PC-3 (cell line): ENCODE measurements around the gene DLG2. TPM values are rescaled to one million over a fixed set of nuclear protein-coding genes. Genes with fewer than 3 reads are reported as not detected.

Source experiments
- ATAC-seq: fragments of 200-7000 bp; cut with Tn5 transposase; 2 replicates; pipeline ENCODE4 v1.9.1; 2020; ENCODE audit warnings: mild to moderate bottlenecking, moderate library complexity
- BruUV-seq: library from RNA; stranded (reverse); fragments of 400-500 nt; replicated peaks from 2 replicates; lab custom pipeline; 2021; lab: Mats Ljungman, UMichigan
- CTCF ChIA-PET: fragments of 300-600 bp; sonication (Branson Sonifier 250); formaldehyde crosslinking; loops from one replicate; lab custom pipeline; 2022; ENCODE audit warnings: antibody characterized with exemption; lab: Charles Lee
- POLR2A ChIA-PET: fragments of 300-600 bp; sonication (Branson Sonifier 250); formaldehyde crosslinking; loops from one replicate; lab custom pipeline; 2022; ENCODE audit warnings: antibody characterized with exemption; ENCODE audit not compliant: unreplicated experiment; lab: Charles Lee
- DNase-seq: peaks from one replicate; pipeline ENCODE4 v3.0.0-alpha.2; 2015
- H2AFZ ChIP-seq: fragments of 300-600 bp; sonication (generic); 2 replicates; pipeline ENCODE4 v1.6.0; 2016; ENCODE audit warnings: antibody characterized with exemption, low read length
- H3F3A ChIP-seq: fragments of 300-600 bp; sonication (generic); one replicate; pipeline ENCODE4 v1.6.0; 2017; ENCODE audit warnings: antibody characterized with exemption, low read length, control low read depth, mild to moderate bottlenecking; ENCODE audit not compliant: unreplicated experiment
- H3K27ac ChIP-seq: fragments of 300-600 bp; sonication (generic); 2 replicates; pipeline ENCODE4 v1.5.1; 2016; ENCODE audit warnings: mild to moderate bottlenecking, low read length
- H3K27me3 ChIP-seq: fragments of 300-600 bp; sonication (generic); 2 replicates; pipeline ENCODE4 v1.6.1; 2016; ENCODE audit warnings: low read length, mixed read lengths
- H3K36me3 ChIP-seq: fragments of 300-600 bp; sonication (generic); 2 replicates; pipeline ENCODE4 v1.6.1; 2016; ENCODE audit warnings: low read depth, mixed run types, low read length, mixed read lengths
- H3K4me1 ChIP-seq: fragments of 300-600 bp; sonication (generic); 2 replicates; pipeline ENCODE4 v1.5.1; 2016; ENCODE audit warnings: low read length; ENCODE audit not compliant: insufficient read depth
- H3K4me2 ChIP-seq: fragments of 300-600 bp; sonication (generic); 2 replicates; pipeline ENCODE4 v1.6.0; 2016; ENCODE audit warnings: low read length
- H3K4me3 ChIP-seq: fragments of 300-600 bp; sonication (generic); 2 replicates; pipeline ENCODE4 v1.5.1; 2016; ENCODE audit warnings: mild to moderate bottlenecking, low read length, mixed read lengths
- H3K79me2 ChIP-seq: fragments of 300-600 bp; sonication (generic); 2 replicates; pipeline ENCODE4 v1.6.1; 2017; ENCODE audit warnings: low read length, mixed read lengths
- H3K9ac ChIP-seq: fragments of 300-600 bp; sonication (generic); 2 replicates; pipeline ENCODE4 v1.6.0; 2016; ENCODE audit warnings: mild to moderate bottlenecking, low read length
- H3K9me2 ChIP-seq: fragments of 300-600 bp; sonication (generic); replicated peaks from 2 replicates; pipeline ENCODE4 v1.6.1; 2016; ENCODE audit warnings: mixed run types, low read length, mixed read lengths
- H3K9me3 ChIP-seq: fragments of 300-600 bp; sonication (generic); 2 replicates; pipeline ENCODE4 v1.6.1; 2016; ENCODE audit warnings: low read length, mixed read lengths
- H4K20me1 ChIP-seq: fragments of 300-600 bp; sonication (generic); 2 replicates; pipeline ENCODE4 v1.6.1; 2016; ENCODE audit warnings: low read length, mixed read lengths
- EZH2 ChIP-seq: fragments of 300-600 bp; sonication (generic); IDR thresholded peaks from one replicate; pipeline ENCODE4 v1.6.1; 2017; ENCODE audit warnings: antibody characterized with exemption, mild to moderate bottlenecking, low read length; ENCODE audit not compliant: unreplicated experiment
- EZH2phosphoT487 ChIP-seq: fragments of 300-600 bp; sonication (generic); IDR thresholded peaks from 2 replicates; pipeline ENCODE4 v1.6.1; 2018; ENCODE audit warnings: mild to moderate bottlenecking, antibody characterized with exemption, low read length, borderline replicate concordance
- intact Hi-C: fragments of 100-400 bp; cut with micrococcal nuclease; formaldehyde crosslinking; loops from 2 replicates; pipeline ENCODE4 v1.9.0; 2023
- total RNA-seq: library from RNA; depleted of rRNA; stranded (reverse); fragments of >200 nt; gene quantifications from 2 replicates; pipeline ENCODE4 v1.2.3, GENCODE V29; 2014
- TF ChIP-seq, protein P1 (sequence below): fragments of 300-600 bp; sonication (generic); conservative IDR thresholded peaks from 2 replicates; pipeline ENCODE4 v1.5.1; 2017; ENCODE audit warnings: antibody characterized with exemption, low read depth, mild to moderate bottlenecking, low read length

The DLG2 gene
- total RNA-seq, 1 experiment from 2014 or later = 0.58 TPM

DNA sequence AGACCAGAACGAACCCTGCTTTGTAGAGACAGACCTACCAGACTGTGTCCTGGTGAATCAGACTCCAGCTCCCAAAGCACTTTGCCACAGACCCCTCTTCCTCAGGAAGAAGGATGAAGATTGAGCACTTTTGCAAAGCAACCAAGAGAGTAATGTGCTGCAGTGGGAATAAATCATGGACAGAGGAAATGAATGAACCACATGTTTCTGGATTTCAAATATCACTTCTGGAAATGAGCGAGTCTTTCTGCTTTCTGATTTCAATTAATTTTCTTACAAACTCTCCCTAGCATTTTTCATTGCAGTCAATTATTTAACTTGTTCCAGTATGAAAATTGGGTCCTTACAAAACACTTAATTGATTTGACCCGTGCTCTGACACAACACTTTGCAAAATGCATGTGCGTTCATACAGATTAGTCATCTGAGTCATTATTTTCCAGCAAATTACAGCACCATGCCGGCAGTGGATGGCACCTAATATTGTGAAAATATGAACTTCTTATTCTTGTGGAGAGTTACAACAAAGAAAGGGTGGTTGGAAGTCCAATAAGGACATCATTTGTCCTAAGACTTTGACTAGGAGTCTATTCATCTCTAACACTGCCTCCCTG lies 2025.1 kb downstream of the DLG2 start:
- Histone ChIP-seq H3K36me3 (no peaks in the 10 kb centered on the region), H3K9me3 (no peaks in the 10 kb centered on the region), H3K27ac (no peak overlapping the region), H3K4me1 (no peaks in the 10 kb centered on the region), H2AFZ (no peak overlapping the region), H3K79me2 (no peaks in the 10 kb centered on the region), H3K4me3 (no peak overlapping the region), H4K20me1 (no peaks in the 10 kb centered on the region), H3K4me2 (no peak overlapping the region), H3K27me3 (peaks cover 34% of the 10 kb centered on the region), H3K9me2 (no peaks in the 10 kb centered on the region), H3F3A (no peaks in the 10 kb centered on the region), H3K9ac (no peak overlapping the region)
- intact Hi-C loops = no loop called here
- no peak for DNase-seq
- ChIA-PET POLR2A (no interaction called here), CTCF (no interaction called here)
- no peak for TF ChIP-seq EZH2
- no peak for TF ChIP-seq EZH2phosphoT487
- TF ChIP-seq, protein P1, sequence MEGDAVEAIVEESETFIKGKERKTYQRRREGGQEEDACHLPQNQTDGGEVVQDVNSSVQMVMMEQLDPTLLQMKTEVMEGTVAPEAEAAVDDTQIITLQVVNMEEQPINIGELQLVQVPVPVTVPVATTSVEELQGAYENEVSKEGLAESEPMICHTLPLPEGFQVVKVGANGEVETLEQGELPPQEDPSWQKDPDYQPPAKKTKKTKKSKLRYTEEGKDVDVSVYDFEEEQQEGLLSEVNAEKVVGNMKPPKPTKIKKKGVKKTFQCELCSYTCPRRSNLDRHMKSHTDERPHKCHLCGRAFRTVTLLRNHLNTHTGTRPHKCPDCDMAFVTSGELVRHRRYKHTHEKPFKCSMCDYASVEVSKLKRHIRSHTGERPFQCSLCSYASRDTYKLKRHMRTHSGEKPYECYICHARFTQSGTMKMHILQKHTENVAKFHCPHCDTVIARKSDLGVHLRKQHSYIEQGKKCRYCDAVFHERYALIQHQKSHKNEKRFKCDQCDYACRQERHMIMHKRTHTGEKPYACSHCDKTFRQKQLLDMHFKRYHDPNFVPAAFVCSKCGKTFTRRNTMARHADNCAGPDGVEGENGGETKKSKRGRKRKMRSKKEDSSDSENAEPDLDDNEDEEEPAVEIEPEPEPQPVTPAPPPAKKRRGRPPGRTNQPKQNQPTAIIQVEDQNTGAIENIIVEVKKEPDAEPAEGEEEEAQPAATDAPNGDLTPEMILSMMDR = no peak
- no peak for ATAC-seq
- BruUV-seq = no TSS peak

DNA sequence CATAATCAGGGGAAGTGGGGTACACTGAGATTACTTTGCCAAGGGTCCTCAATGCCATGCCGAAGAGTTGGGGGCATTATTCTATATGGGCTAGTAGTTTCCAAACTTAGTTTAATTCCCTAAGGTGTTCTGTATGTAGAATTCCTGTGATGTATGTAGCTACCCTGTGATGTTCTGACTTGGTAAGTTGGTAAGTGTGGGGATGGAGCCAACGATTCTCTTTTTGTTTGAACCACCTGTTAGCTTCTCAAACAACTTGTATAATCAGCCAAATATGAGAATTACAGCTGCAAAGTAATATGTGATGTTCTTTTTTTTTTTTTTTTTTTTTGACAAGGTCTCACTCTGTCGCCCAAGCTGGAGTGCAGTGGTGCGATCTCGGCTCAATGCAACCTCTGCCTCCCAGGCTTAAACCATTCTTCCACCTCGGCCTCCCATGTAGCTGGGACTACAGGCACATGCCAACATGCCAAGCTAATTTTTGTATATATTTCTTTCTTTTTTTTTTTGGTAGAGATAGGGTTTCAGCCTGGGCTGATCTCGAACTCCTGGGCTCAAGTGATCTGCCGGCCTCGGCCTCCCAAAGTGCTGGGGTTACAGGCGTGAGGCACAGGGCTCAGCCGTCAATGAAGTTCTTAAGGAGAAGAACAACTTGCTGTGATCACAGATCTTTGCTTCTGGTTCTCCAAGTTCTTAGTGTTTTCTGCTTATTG lies 2025.8 kb downstream of the DLG2 start:
- DNase-seq = no peak
- Histone ChIP-seq H3K4me1 (no peaks in the 10 kb centered on the region), H3K27me3 (peaks cover 34% of the 10 kb centered on the region), H3K4me2 (no peak overlapping the region), H3K9me3 (no peaks in the 10 kb centered on the region), H3F3A (no peaks in the 10 kb centered on the region), H3K27ac (no peak overlapping the region), H4K20me1 (no peaks in the 10 kb centered on the region), H3K79me2 (no peaks in the 10 kb centered on the region), H2AFZ (no peak overlapping the region), H3K36me3 (no peaks in the 10 kb centered on the region), H3K9me2 (no peaks in the 10 kb centered on the region), H3K9ac (no peak overlapping the region), H3K4me3 (no peak overlapping the region)
- TF ChIP-seq EZH2phosphoT487 (no peak), EZH2 (no peak)
- TF ChIP-seq, protein P1 = no peak
- ChIA-PET POLR2A (no interaction called here), CTCF (no interaction called here)
- no peak for ATAC-seq
- BruUV-seq = no TSS peak
- intact Hi-C loops = no loop called here

DNA sequence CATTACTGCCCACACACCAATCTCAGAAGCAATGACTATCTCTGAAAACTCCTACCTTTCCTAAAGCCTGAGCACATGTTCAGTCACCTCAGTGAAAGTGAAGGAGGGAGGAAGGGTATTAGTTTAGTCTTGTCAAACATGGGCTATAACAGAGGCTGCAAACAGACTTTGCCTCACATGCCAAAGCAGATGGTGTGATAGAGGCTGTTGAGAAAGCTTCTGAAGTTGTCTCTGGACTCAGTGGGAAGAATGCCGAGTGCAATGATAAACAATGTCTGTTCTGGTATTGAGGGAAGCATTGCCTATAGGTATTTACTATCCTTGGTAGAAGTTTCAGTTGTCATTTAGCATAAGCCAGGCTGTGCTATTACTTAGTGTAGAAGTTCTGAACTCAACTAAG lies 2026.5 kb downstream of the DLG2 start:
- Histone ChIP-seq H3K9ac (no peak overlapping the region), H3K9me2 (no peaks in the 10 kb centered on the region), H3F3A (no peaks in the 10 kb centered on the region), H3K27me3 (peaks cover 35% of the 10 kb centered on the region), H3K4me3 (no peak overlapping the region), H3K36me3 (no peaks in the 10 kb centered on the region), H3K27ac (no peak overlapping the region), H3K79me2 (no peaks in the 10 kb centered on the region), H3K4me2 (no peak overlapping the region), H3K4me1 (no peaks in the 10 kb centered on the region), H4K20me1 (no peaks in the 10 kb centered on the region), H3K9me3 (no peaks in the 10 kb centered on the region), H2AFZ (no peak overlapping the region)
- no peak for ATAC-seq
- ChIA-PET POLR2A (no interaction called here), CTCF (no interaction called here)
- intact Hi-C loops = no loop called here
- no peak for DNase-seq
- no TSS peak for BruUV-seq
- TF ChIP-seq, protein P1 = no peak
- TF ChIP-seq EZH2 (no peak), EZH2phosphoT487 (no peak)
